Measurements from ENCODE around the gene TMPRSS15.
"Not testable (repeated sequence)": the region's sequence is repeated elsewhere in the genome, so short reads cannot be mapped to it uniquely, and the experiment has no call there.

The TMPRSS15 gene

GRCh38 chr21:18403735-18404450 is at the start of gene TMPRSS15:
TMPRSS15 (minus strand) TSS chr21:18403785; CDS start chr21:18403622, 163 bp downstream.
- ATAC-seq (no peak), DNase-seq (ENCODE audit: low spot score in 2 of 2) (no peak)
- no peak within 1 kb of the TSS for H3K4me3 Mint-ChIP-seq
- H3K27ac Mint-ChIP-seq: no peak within 1 kb of the TSS
- no peaks in the 10 kb centered on the region for H3K36me3 Mint-ChIP-seq
- no peaks in the 10 kb centered on the region for H3K9me3 Mint-ChIP-seq
- no peaks in the 10 kb centered on the region for H3K4me1 Mint-ChIP-seq

DNA sequence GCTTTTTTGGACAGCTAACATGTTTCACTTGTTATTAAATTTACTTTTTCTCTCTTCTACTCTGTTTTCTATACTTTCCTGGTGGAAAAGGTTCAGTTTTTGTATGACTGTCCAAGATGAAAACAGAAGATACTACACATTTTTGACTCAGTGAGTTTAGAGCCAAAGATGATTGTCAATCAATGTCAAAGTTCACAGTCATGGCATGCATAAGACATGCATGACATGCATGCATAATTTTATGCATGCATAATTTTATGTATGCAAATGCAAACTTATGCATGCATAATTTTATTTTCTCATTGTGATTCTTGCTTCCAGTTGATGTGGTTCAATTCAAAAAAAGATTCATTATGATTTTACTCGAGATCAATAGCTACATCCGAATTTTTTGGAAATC is 48.1 kb upstream of the TMPRSS15 start:
- ATAC-seq (no peak), DNase-seq (ENCODE audit: low spot score in 2 of 2) (no peak)
- Mint-ChIP-seq H3K9me3 (peaks cover 3% of the 10 kb centered on the region), H3K4me1 (no peaks in the 10 kb centered on the region), H3K36me3 (no peaks in the 10 kb centered on the region), H3K4me3 (no peak overlapping the region), H3K27ac (no peak overlapping the region)

- Mint-ChIP-seq H3K4me1 (no peaks in the 10 kb centered on the region), H3K4me3 (no peak overlapping the region), H3K9me3 (peaks cover 3% of the 10 kb centered on the region), H3K36me3 (no peaks in the 10 kb centered on the region), H3K27ac (no peak overlapping the region)
- DNase-seq (ENCODE audit: low spot score in 2 of 2) (no peak), ATAC-seq (no peak)
These were observed 46.3 kb upstream of the TMPRSS15 start for GRCh38 chr21:18449605-18450550.

GRCh38 chr21:18443701-18444100 is 40.1 kb upstream of the TMPRSS15 start:
- DNase-seq (ENCODE audit: low spot score in 2 of 2): no peak
- Mint-ChIP-seq H3K27ac (no peak overlapping the region), H3K4me3 (no peak overlapping the region), H3K36me3 (no peaks in the 10 kb centered on the region), H3K9me3 (peaks cover 9% of the 10 kb centered on the region), H3K4me1 (no peaks in the 10 kb centered on the region)
- peak; percentile 8 for ATAC-seq

GRCh38 chr21:18443085-18443484 is 39.5 kb upstream of the TMPRSS15 start:
- Mint-ChIP-seq H3K9me3 (peaks cover 9% of the 10 kb centered on the region), H3K27ac (no peak overlapping the region), H3K4me1 (no peaks in the 10 kb centered on the region), H3K36me3 (no peaks in the 10 kb centered on the region), H3K4me3 (no peak overlapping the region)
- ATAC-seq (peak; percentile 32), DNase-seq (ENCODE audit: low spot score in 2 of 2) (no peak)

DNA sequence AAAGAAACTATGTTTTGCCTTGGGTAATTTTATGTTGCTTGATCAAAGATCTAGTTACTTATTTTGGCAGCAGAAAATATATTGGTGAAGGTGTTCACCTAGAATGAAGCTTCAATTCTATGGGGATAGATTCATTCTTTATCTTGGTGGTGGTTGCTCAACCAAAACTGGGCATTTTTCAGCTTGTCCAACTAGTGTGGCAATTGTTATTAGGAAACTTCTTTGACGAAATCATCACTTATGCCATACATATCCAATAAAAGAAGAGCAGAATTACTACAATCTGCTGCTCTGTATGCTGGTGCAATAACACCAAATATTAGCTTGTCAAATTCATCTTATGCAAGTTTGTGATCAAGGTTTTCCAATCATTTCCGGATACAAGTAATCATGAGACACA is 26.8 kb upstream of the TMPRSS15 start:
- H3K4me3 Mint-ChIP-seq: no peak overlapping the region
- DNase-seq (ENCODE audit: low spot score in 2 of 2): no peak
- no peak for ATAC-seq
- peaks cover 9% of the 10 kb centered on the region for H3K9me3 Mint-ChIP-seq
- no peaks in the 10 kb centered on the region for H3K36me3 Mint-ChIP-seq
- no peak overlapping the region for H3K27ac Mint-ChIP-seq
- no peaks in the 10 kb centered on the region for H3K4me1 Mint-ChIP-seq

DNA sequence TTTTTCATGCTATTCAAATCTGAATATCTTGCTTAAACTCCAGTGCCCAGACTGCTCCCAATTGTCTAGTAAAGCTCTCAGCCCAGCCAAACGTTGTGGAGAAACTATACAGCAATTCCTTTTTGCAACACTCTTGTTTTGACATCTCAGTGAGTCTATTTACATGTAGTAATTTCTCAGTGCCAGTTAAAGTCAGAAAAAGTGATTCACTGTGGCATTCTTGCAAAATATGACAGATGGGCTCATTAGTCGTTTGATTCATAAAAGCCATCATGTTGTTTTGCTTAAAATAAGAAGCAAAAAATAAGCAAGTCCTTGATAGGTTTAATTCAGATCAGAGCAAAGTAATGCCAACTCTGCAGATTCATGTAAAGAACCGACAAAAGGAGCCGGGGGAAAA is 20.7 kb upstream of the TMPRSS15 start:
- DNase-seq (ENCODE audit: low spot score in 2 of 2) (no peak), ATAC-seq (no peak)
- Mint-ChIP-seq H3K27ac (no peak overlapping the region), H3K4me3 (no peak overlapping the region), H3K9me3 (peaks cover 9% of the 10 kb centered on the region), H3K36me3 (no peaks in the 10 kb centered on the region), H3K4me1 (no peaks in the 10 kb centered on the region)

- DNase-seq (ENCODE audit: low spot score in 2 of 2): no peak
- no peaks in the 10 kb centered on the region for H3K36me3 Mint-ChIP-seq
- peaks cover 6% of the 10 kb centered on the region for H3K9me3 Mint-ChIP-seq
- H3K4me3 Mint-ChIP-seq: no peak overlapping the region
- H3K4me1 Mint-ChIP-seq: no peaks in the 10 kb centered on the region
- ATAC-seq: no peak
- no peak overlapping the region for H3K27ac Mint-ChIP-seq
These were observed 13.7 kb upstream of the TMPRSS15 start for GRCh38 chr21:18417141-18417790.

DNA sequence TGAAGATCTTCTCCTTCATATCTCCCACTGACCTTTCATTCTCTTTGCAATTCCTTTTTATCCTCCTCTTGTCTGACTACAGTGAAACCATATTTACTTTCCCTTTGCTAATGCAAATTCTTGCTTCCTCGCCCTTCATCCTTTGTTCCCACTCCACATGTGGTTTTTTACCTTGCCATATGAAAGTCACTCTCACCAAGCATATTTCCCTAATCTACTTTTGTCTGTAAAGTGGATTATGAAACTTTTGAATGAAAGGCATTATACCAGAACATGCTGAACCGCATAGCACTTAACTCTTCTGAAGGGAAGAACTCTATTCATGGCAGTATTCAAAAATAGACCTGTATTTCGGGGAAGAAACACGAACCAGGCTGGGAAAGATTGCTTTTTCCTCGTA is 8.0 kb upstream of the TMPRSS15 start:
- H3K4me3 Mint-ChIP-seq: no peak overlapping the region
- no peak for DNase-seq (ENCODE audit: low spot score in 2 of 2)
- H3K27ac Mint-ChIP-seq: no peak overlapping the region
- H3K4me1 Mint-ChIP-seq: no peaks in the 10 kb centered on the region
- ATAC-seq: no peak
- no peaks in the 10 kb centered on the region for H3K36me3 Mint-ChIP-seq
- H3K9me3 Mint-ChIP-seq: peaks cover 6% of the 10 kb centered on the region

DNA sequence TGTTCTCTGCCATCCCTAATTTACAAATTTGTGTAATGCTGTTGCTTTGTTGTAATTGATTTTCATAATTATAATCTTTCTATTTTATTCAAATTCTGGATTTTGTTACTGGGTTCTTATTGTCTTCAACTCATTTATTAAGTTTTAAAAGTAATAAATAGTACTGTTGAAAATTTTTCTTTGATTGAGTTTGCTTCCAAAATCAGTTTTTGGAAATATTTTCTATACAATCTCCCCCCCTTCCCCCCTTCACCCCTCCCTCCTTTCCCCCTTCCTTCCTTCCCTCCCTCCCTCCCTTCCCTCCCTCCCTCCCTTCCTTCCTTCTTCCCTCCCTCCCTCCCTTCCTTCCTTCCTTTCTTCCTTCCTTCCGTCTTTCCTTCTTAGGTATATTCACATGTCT is 6.0 kb upstream of the TMPRSS15 start:
- Mint-ChIP-seq H3K27ac (no peak overlapping the region), H3K36me3 (no peaks in the 10 kb centered on the region), H3K4me3 (no peak overlapping the region), H3K4me1 (no peaks in the 10 kb centered on the region), H3K9me3 (peaks cover 6% of the 10 kb centered on the region)
- ATAC-seq: no peak
- DNase-seq (ENCODE audit: low spot score in 2 of 2): no peak

GRCh38 chr21:18398843-18399242 is 4.7 kb downstream of the TMPRSS15 start:
- ATAC-seq (no peak), DNase-seq (ENCODE audit: low spot score in 2 of 2) (no peak)
- H3K4me1 Mint-ChIP-seq: no peaks in the 10 kb centered on the region
- no peak overlapping the region for H3K27ac Mint-ChIP-seq
- peaks cover 4% of the 10 kb centered on the region for H3K9me3 Mint-ChIP-seq
- H3K36me3 Mint-ChIP-seq: no peaks in the 10 kb centered on the region
- H3K4me3 Mint-ChIP-seq: no peak overlapping the region

DNA sequence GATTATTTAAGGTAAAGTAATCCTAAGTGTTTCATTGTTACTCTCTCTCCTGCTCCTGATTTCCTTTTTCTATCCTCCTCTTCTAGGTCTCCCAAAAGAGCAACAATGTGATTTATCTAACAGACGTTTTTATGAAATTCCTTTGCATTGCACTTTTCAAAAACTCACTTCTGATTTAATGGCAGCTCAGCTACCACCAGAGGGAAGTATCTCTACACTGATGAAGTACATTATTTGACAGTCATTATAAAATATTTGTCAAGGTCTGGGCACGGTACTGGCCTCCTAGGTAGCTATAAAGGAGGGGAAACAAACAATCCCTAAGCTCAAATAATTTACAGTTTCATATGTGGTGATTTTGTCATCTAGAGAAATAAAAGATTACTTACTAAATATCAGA is 15.6 kb downstream of the TMPRSS15 start:
- H3K9me3 Mint-ChIP-seq: peaks cover 5% of the 10 kb centered on the region
- H3K36me3 Mint-ChIP-seq: no peaks in the 10 kb centered on the region
- no peak overlapping the region for H3K27ac Mint-ChIP-seq
- no peaks in the 10 kb centered on the region for H3K4me1 Mint-ChIP-seq
- no peak overlapping the region for H3K4me3 Mint-ChIP-seq
- no peak for ATAC-seq
- DNase-seq (ENCODE audit: low spot score in 2 of 2): no peak

DNA sequence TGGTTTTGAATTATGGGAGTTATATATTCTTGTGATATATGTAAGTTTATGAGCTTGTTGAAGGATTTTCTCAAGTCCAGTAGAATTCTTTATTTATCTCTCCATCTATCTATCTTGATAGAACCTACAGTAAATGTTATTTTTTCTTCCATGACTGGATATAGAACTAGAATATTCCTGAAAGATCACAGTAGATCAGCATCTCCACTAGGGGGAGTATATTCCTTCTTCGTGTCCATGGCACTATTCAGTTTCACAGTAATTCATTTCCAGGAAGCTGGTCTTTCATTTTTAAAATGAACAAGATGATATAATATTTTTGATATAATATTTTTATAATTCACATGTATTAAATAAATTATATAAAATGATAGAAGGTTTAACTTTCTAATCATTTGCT is 18.8 kb downstream of the TMPRSS15 start:
- ATAC-seq (no peak), DNase-seq (ENCODE audit: low spot score in 2 of 2) (no peak)
- peaks cover 5% of the 10 kb centered on the region for H3K9me3 Mint-ChIP-seq
- H3K4me1 Mint-ChIP-seq: no peaks in the 10 kb centered on the region
- H3K4me3 Mint-ChIP-seq: no peak overlapping the region
- H3K36me3 Mint-ChIP-seq: no peaks in the 10 kb centered on the region
- no peak overlapping the region for H3K27ac Mint-ChIP-seq

DNA sequence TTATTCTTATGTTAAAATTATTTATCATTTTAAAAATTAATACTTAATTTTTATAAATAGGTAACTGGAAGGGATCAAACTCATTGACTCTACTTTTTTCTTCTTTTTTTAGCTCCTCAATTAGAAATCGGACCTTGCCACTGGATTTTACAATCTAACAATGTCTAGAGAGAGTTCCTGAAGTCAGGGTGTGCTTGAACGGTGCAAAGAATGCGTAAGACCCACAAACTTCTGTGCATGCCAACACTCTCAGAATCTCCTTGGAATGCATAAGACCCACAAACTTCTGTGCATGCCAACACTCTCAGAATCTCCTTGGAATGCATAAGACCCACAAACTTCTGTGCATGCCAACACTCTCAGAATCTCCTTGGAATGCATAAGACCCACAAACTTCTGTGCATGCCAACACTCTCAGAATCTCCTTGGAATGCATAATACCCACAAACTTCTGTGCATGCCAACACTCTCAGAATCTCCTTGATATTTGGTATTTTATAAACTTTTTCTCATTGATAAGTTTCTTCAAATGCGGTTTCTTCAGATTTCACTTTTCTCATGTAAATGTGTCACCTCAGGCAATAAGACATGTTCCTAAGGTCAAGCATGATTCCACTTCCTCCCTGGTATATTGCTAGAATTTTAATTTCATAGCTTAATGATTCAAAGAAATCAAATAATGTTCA is 20.5 kb downstream of the TMPRSS15 start:
- H3K36me3 Mint-ChIP-seq; H3K4me1 Mint-ChIP-seq; H3K4me3 Mint-ChIP-seq; H3K9me3 Mint-ChIP-seq; ATAC-seq; H3K27ac Mint-ChIP-seq; DNase-seq (ENCODE audit: low spot score in 2 of 2): not testable (repeated sequence)

GRCh38 chr21:18382141-18382540 is 21.4 kb downstream of the TMPRSS15 start:
- Mint-ChIP-seq H3K4me3 (no peak overlapping the region), H3K4me1 (no peaks in the 10 kb centered on the region), H3K36me3 (no peaks in the 10 kb centered on the region), H3K9me3 (no peaks in the 10 kb centered on the region), H3K27ac (no peak overlapping the region)
- ATAC-seq (no peak), DNase-seq (ENCODE audit: low spot score in 2 of 2) (no peak)
